ENCODE results near the gene GNB5.
"Not testable (repeated sequence)": the region's sequence is repeated elsewhere in the genome, so short reads cannot be mapped to it uniquely, and the experiment has no call there.

The GNB5 gene

GRCh38 chr15:52191207-52191606 is at the start of gene GNB5:
TSS of gene GNB5 (minus strand) at chr15:52191392. CDS start at chr15:52184676, 6,716 bp downstream.
- Histone ChIP-seq H3K9me3 (ENCODE audit: control insufficient read depth in 5 of 5, low read length in 5 of 5) (no peaks in the 10 kb centered on the region), H3K27me3 (ENCODE audit: control insufficient read depth in 5 of 5, insufficient read depth in 4 of 5, low read length in 5 of 5) (no peaks in the 10 kb centered on the region)

DNA sequence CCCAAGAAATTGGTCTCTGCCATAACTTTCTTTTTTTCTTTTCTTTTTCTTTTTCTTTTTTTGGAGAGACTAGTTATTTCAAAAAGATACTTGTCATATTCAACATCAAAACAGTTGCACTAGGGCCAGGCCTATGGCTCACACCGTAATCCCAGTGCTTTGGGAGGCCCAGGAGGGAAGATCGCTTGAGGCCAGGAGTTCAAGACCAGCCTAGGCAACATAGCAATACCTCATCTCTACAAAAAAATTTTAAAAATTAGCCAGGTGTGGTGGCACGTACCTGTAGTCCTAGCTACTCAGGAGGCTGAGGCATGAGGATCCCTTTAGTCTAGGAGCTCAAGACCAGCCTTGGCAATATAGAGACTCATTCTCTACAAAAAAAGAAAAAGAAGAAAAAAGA is 49.0 kb upstream of the GNB5 start:
- no peaks in the 10 kb centered on the region for H3K9me3 ChIP-seq (ENCODE audit: control insufficient read depth in 5 of 5, low read length in 5 of 5)
- H3K27me3 ChIP-seq (ENCODE audit: control insufficient read depth in 5 of 5, insufficient read depth in 4 of 5, low read length in 5 of 5), result peaks cover 0 to 2% (median 0%) of the 10 kb centered on the region in 5 donors
- H3K9ac ChIP-seq (ENCODE audit: low read length in 5 of 5), result no peak overlapping the region
- H3K36me3 ChIP-seq (ENCODE audit: control insufficient read depth in 5 of 5, insufficient read depth in 5 of 5, low read length in 5 of 5), result peaks cover 0 to 36% (median 24%) of the 10 kb centered on the region in 5 donors
- H3K4me3 ChIP-seq (ENCODE audit: low read depth in 1 of 5, low read length in 5 of 5), result no peak overlapping the region
- H3K4me1 ChIP-seq (ENCODE audit: control insufficient read depth in 5 of 5, insufficient read depth in 5 of 5, low read length in 5 of 5), result peaks cover 0 to 4% (median 2%) of the 10 kb centered on the region in 5 donors
- no peak overlapping the region for H3K27ac ChIP-seq (ENCODE audit: low read depth, low read length)

More at GRCh38 chr15:52191207-52191606, at the start of gene GNB5:
- no peak within 1 kb of the TSS for H3K27ac ChIP-seq (ENCODE audit: low read depth, low read length)
- peaks cover 0 to 5% (median 2%) of the 10 kb centered on the region in 5 donors for H3K36me3 ChIP-seq (ENCODE audit: control insufficient read depth in 5 of 5, insufficient read depth in 5 of 5, low read length in 5 of 5)
- H3K4me1 ChIP-seq (ENCODE audit: control insufficient read depth in 5 of 5, insufficient read depth in 5 of 5, low read length in 5 of 5), result no peaks in the 10 kb centered on the region
- no peak within 1 kb of the TSS for H3K4me3 ChIP-seq (ENCODE audit: low read depth in 1 of 5, low read length in 5 of 5)
- no peak within 1 kb of the TSS for H3K9ac ChIP-seq (ENCODE audit: low read length in 5 of 5)

DNA sequence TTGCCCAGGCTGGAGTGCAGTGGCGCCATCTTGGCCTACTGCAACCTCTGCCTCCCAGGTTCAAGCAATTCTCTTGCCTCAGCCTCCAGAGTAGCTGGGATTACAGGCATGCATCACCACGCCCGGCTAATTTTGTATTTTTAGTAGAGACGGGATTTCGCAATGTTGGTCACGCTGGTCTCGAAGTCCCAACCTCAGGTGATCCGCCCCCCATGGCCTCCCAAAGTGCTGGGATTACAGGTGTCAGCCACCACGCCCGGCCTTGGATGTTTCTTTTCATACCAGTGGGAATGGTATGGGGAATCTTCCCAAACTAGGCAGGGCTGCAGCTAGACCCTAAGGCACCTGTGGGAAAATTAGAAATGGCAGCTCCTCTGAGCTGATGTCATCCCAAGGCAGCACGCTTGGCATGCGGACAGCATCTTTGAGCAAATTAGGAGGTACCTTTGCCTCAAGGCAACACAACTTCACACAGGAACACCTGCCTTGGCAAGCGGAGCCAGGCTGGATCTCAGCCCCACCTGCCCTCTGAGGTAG is 47.9 kb upstream of the GNB5 start:
- H3K4me1 ChIP-seq (ENCODE audit: control insufficient read depth in 5 of 5, insufficient read depth in 5 of 5, low read length in 5 of 5), result not testable (repeated sequence)

GRCh38 chr15:52238149-52238548 is 47.0 kb upstream of the GNB5 start:
- H3K36me3 ChIP-seq (ENCODE audit: control insufficient read depth in 5 of 5, insufficient read depth in 5 of 5, low read length in 5 of 5), result peaks cover 0 to 34% (median 29%) of the 10 kb centered on the region in 5 donors
- H3K4me1 ChIP-seq (ENCODE audit: control insufficient read depth in 5 of 5, insufficient read depth in 5 of 5, low read length in 5 of 5), result peaks cover 2 to 9% (median 8%) of the 10 kb centered on the region in 5 donors
- H3K27ac ChIP-seq (ENCODE audit: low read depth, low read length), result no peak overlapping the region

More for the DNA sequence above, 47.9 kb upstream of the GNB5 start:
- H3K4me3 ChIP-seq (ENCODE audit: low read depth in 1 of 5, low read length in 5 of 5); H3K27ac ChIP-seq (ENCODE audit: low read depth, low read length); H3K9ac ChIP-seq (ENCODE audit: low read length in 5 of 5); H3K9me3 ChIP-seq (ENCODE audit: control insufficient read depth in 5 of 5, low read length in 5 of 5); H3K27me3 ChIP-seq (ENCODE audit: control insufficient read depth in 5 of 5, insufficient read depth in 4 of 5, low read length in 5 of 5): not testable (repeated sequence)
- peaks cover 0 to 41% (median 25%) of the 10 kb centered on the region in 5 donors for H3K36me3 ChIP-seq (ENCODE audit: control insufficient read depth in 5 of 5, insufficient read depth in 5 of 5, low read length in 5 of 5)

DNA sequence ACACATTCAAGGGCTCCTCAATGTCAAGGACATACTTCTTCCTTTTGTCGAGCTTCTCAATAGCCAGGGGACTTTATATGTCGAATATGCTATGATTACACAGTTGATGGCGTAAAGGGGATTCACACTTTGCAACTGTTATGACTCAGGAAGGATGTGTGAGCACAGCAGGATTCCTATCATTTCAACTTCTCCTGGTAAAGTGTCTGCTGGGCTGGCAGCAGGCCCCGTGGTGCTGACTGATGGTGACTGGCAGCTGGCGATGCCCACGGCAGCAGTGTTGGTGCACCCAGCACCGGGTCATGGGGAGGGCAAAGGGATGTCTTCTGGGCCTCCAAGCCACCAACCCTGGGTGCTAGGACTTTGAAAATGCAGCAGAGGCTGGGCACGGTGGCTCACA is 44.8 kb upstream of the GNB5 start:
- Histone ChIP-seq H3K4me1 (ENCODE audit: control insufficient read depth in 5 of 5, insufficient read depth in 5 of 5, low read length in 5 of 5) (peaks cover 2 to 12% (median 8%) of the 10 kb centered on the region in 5 donors), H3K4me3 (ENCODE audit: low read depth in 1 of 5, low read length in 5 of 5) (no peak overlapping the region), H3K27ac (ENCODE audit: low read depth, low read length) (no peak overlapping the region), H3K36me3 (ENCODE audit: control insufficient read depth in 5 of 5, insufficient read depth in 5 of 5, low read length in 5 of 5) (peaks cover 0 to 27% (median 18%) of the 10 kb centered on the region in 5 donors), H3K9ac (ENCODE audit: low read length in 5 of 5) (no peak overlapping the region), H3K9me3 (ENCODE audit: control insufficient read depth in 5 of 5, low read length in 5 of 5) (no peaks in the 10 kb centered on the region), H3K27me3 (ENCODE audit: control insufficient read depth in 5 of 5, insufficient read depth in 4 of 5, low read length in 5 of 5) (no peaks in the 10 kb centered on the region)

More at GRCh38 chr15:52238149-52238548, 47.0 kb upstream of the GNB5 start:
- Histone ChIP-seq H3K9me3 (ENCODE audit: control insufficient read depth in 5 of 5, low read length in 5 of 5) (no peaks in the 10 kb centered on the region), H3K27me3 (ENCODE audit: control insufficient read depth in 5 of 5, insufficient read depth in 4 of 5, low read length in 5 of 5) (no peaks in the 10 kb centered on the region), H3K4me3 (ENCODE audit: low read depth in 1 of 5, low read length in 5 of 5) (no peak overlapping the region), H3K9ac (ENCODE audit: low read length in 5 of 5) (no peak overlapping the region)

- no peak overlapping the region for H3K4me3 ChIP-seq (ENCODE audit: low read depth in 1 of 5, low read length in 5 of 5)
- H3K27ac ChIP-seq (ENCODE audit: low read depth, low read length), result no peak overlapping the region
- H3K27me3 ChIP-seq (ENCODE audit: control insufficient read depth in 5 of 5, insufficient read depth in 4 of 5, low read length in 5 of 5), result no peaks in the 10 kb centered on the region
- H3K9me3 ChIP-seq (ENCODE audit: control insufficient read depth in 5 of 5, low read length in 5 of 5), result no peaks in the 10 kb centered on the region
- H3K36me3 ChIP-seq (ENCODE audit: control insufficient read depth in 5 of 5, insufficient read depth in 5 of 5, low read length in 5 of 5), result peaks cover 0 to 27% (median 18%) of the 10 kb centered on the region in 5 donors
- H3K4me1 ChIP-seq (ENCODE audit: control insufficient read depth in 5 of 5, insufficient read depth in 5 of 5, low read length in 5 of 5), result peaks cover 2 to 12% (median 8%) of the 10 kb centered on the region in 5 donors
- H3K9ac ChIP-seq (ENCODE audit: low read length in 5 of 5), result no peak overlapping the region
These were observed 43.7 kb upstream of the GNB5 start for GRCh38 chr15:52234596-52235541.

DNA sequence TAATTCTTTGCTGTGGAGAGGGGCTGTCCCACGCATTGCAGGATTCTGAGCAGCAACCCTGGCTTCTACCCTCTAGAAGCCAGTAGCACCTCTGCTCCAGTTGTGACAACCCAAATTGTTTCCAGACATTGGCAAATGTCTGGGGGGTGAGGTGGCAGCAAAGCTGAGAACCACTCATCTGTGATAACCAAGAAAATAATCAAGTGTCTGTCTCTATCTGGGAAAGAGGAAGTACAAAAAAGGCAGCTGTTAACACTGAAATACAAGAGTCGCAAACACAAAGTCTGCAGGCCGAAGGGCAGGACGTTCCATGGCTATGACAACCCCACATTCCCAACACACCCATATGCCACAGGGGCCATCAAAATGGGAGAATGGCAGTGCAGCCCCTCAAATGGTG is 42.2 kb upstream of the GNB5 start:
- Histone ChIP-seq H3K27me3 (ENCODE audit: control insufficient read depth in 5 of 5, insufficient read depth in 4 of 5, low read length in 5 of 5) (no peaks in the 10 kb centered on the region), H3K27ac (ENCODE audit: low read depth, low read length) (peak overlapping the region; percentile 2), H3K4me1 (ENCODE audit: control insufficient read depth in 5 of 5, insufficient read depth in 5 of 5, low read length in 5 of 5) (peaks cover 0 to 12% (median 8%) of the 10 kb centered on the region in 5 donors), H3K4me3 (ENCODE audit: low read depth in 1 of 5, low read length in 5 of 5) (peak overlapping the region in 3 of 5 donors; percentile 16 to 22 (median 17)), H3K9ac (ENCODE audit: low read length in 5 of 5) (peak overlapping the region in 1 of 5 donors; percentile 44), H3K36me3 (ENCODE audit: control insufficient read depth in 5 of 5, insufficient read depth in 5 of 5, low read length in 5 of 5) (peaks cover 0 to 24% (median 17%) of the 10 kb centered on the region in 5 donors), H3K9me3 (ENCODE audit: control insufficient read depth in 5 of 5, low read length in 5 of 5) (no peaks in the 10 kb centered on the region)

GRCh38 chr15:52232327-52232726 is 41.1 kb upstream of the GNB5 start:
- H3K4me3 ChIP-seq (ENCODE audit: low read depth in 1 of 5, low read length in 5 of 5), result no peak overlapping the region
- no peak overlapping the region for H3K9ac ChIP-seq (ENCODE audit: low read length in 5 of 5)
- no peaks in the 10 kb centered on the region for H3K9me3 ChIP-seq (ENCODE audit: control insufficient read depth in 5 of 5, low read length in 5 of 5)
- peaks cover 0 to 23% (median 14%) of the 10 kb centered on the region in 5 donors for H3K36me3 ChIP-seq (ENCODE audit: control insufficient read depth in 5 of 5, insufficient read depth in 5 of 5, low read length in 5 of 5)
- no peaks in the 10 kb centered on the region for H3K27me3 ChIP-seq (ENCODE audit: control insufficient read depth in 5 of 5, insufficient read depth in 4 of 5, low read length in 5 of 5)
- H3K27ac ChIP-seq (ENCODE audit: low read depth, low read length), result no peak overlapping the region
- H3K4me1 ChIP-seq (ENCODE audit: control insufficient read depth in 5 of 5, insufficient read depth in 5 of 5, low read length in 5 of 5), result peaks cover 0 to 12% (median 8%) of the 10 kb centered on the region in 5 donors

DNA sequence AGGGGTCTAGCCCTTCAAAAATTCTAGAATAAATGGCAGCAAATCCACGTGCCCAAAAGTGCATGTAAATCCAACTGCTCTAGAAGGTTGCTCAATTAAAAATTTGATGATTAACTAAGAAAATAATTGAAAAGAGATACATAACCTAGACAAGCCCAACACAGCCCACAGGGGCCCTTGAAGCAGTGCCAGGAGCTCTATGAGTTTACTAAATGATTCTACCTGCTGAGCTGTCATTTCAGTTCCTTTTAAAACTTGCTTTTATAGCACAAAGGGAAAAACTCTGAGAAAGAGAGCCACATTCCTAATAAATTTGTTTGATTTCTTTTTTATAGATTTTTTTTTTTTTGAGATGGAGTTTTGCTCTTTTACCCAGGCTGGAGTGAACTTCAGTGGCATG is 38.9 kb upstream of the GNB5 start:
- peaks cover 0 to 12% (median 8%) of the 10 kb centered on the region in 5 donors for H3K4me1 ChIP-seq (ENCODE audit: control insufficient read depth in 5 of 5, insufficient read depth in 5 of 5, low read length in 5 of 5)
- H3K27me3 ChIP-seq (ENCODE audit: control insufficient read depth in 5 of 5, insufficient read depth in 4 of 5, low read length in 5 of 5), result no peaks in the 10 kb centered on the region
- no peak overlapping the region for H3K4me3 ChIP-seq (ENCODE audit: low read depth in 1 of 5, low read length in 5 of 5)
- H3K27ac ChIP-seq (ENCODE audit: low read depth, low read length), result no peak overlapping the region
- no peak overlapping the region for H3K9ac ChIP-seq (ENCODE audit: low read length in 5 of 5)
- peaks cover 0 to 19% (median 9%) of the 10 kb centered on the region in 5 donors for H3K36me3 ChIP-seq (ENCODE audit: control insufficient read depth in 5 of 5, insufficient read depth in 5 of 5, low read length in 5 of 5)
- no peaks in the 10 kb centered on the region for H3K9me3 ChIP-seq (ENCODE audit: control insufficient read depth in 5 of 5, low read length in 5 of 5)

- Histone ChIP-seq H3K9me3 (ENCODE audit: control insufficient read depth in 5 of 5, low read length in 5 of 5) (no peaks in the 10 kb centered on the region), H3K36me3 (ENCODE audit: control insufficient read depth in 5 of 5, insufficient read depth in 5 of 5, low read length in 5 of 5) (peaks cover 0 to 11% (median 8%) of the 10 kb centered on the region in 5 donors), H3K27me3 (ENCODE audit: control insufficient read depth in 5 of 5, insufficient read depth in 4 of 5, low read length in 5 of 5) (no peaks in the 10 kb centered on the region), H3K4me3 (ENCODE audit: low read depth in 1 of 5, low read length in 5 of 5) (no peak overlapping the region), H3K4me1 (ENCODE audit: control insufficient read depth in 5 of 5, insufficient read depth in 5 of 5, low read length in 5 of 5) (peaks cover 0 to 11% (median 8%) of the 10 kb centered on the region in 5 donors), H3K9ac (ENCODE audit: low read length in 5 of 5) (no peak overlapping the region), H3K27ac (ENCODE audit: low read depth, low read length) (no peak overlapping the region)
These were observed 37.7 kb upstream of the GNB5 start for GRCh38 chr15:52228921-52229320.
